HEK293 (cell line): Measurements from ENCODE around the gene CNTNAP5.

ENCODE experiments used
- CTCF ChIA-PET: fragments of 350-600 bp; formaldehyde crosslinking; extraction: SDS; loops from one replicate; lab custom pipeline; 2021; ENCODE audit warnings: antibody characterized with exemption; lab: Yijun Ruan, JAX
- POLR2A ChIA-PET: fragments of 300-600 bp; formaldehyde crosslinking; extraction: SDS; loops from one replicate; lab custom pipeline; 2020; ENCODE audit warnings: antibody characterized with exemption, inconsistent platforms; lab: Yijun Ruan, JAX
- H3K27ac ChIP-seq: fragments of 200-500 bp; sonication (Bioruptor generic); 2 replicates; pipeline ENCODE4 v1.5.1; 2014; ENCODE audit warnings: low read depth, low read length, control low read depth, inconsistent platforms; ENCODE audit errors: extremely low read depth
- H3K36me3 ChIP-seq, 2 experiments: fragments of 200-500 bp in 1 of 2; sonication (Bioruptor generic) in 1 of 2; 1 replicate in 1 of 2; 2 replicates in 1 of 2; pipeline ENCODE4 v1.5.1; 2014 to 2017; ENCODE audit warnings: inconsistent platforms in 2 of 2, low read length in 2 of 2; ENCODE audit not compliant: control insufficient read depth in 2 of 2, insufficient read depth in 1 of 2
- H3K4me1 ChIP-seq: fragments of 200-500 bp; sonication (Bioruptor generic); 2 replicates; pipeline ENCODE4 v1.5.1; 2014; ENCODE audit warnings: mild to moderate bottlenecking, low read length, inconsistent platforms; ENCODE audit not compliant: control insufficient read depth, insufficient read depth
- H3K4me3 ChIP-seq: 2 replicates; pipeline ENCODE4 v1.5.1; 2011; ENCODE audit warnings: low read depth, mild to moderate bottlenecking, control low read depth, low read length, moderate library complexity
- H3K9me3 ChIP-seq: fragments of 200-500 bp; sonication (Bioruptor generic); 2 replicates; pipeline ENCODE4 v1.5.1; 2014; ENCODE audit warnings: low read depth, low read length, inconsistent platforms; ENCODE audit not compliant: control insufficient read depth, insufficient read depth
- BCL6B ChIP-seq: fragments of 450-650 bp; formaldehyde crosslinking; IDR thresholded peaks from 2 replicates; pipeline ENCODE4 v1.5.1; 2017; ENCODE audit warnings: missing biosample characterization, missing genetic modification characterization
- FEZF1 ChIP-seq: fragments of 450-650 bp; formaldehyde crosslinking; IDR thresholded peaks from 2 replicates; pipeline ENCODE4 v1.5.1; 2016; ENCODE audit warnings: missing biosample characterization, missing genetic modification characterization
- GLIS2 ChIP-seq: fragments of 450-650 bp; formaldehyde crosslinking; IDR thresholded peaks from 2 replicates; pipeline ENCODE4 v1.5.1; 2016; ENCODE audit warnings: missing biosample characterization, missing genetic modification characterization
- KLF17 ChIP-seq: fragments of 450-650 bp; formaldehyde crosslinking; IDR thresholded peaks from 2 replicates; pipeline ENCODE4 v1.5.1; 2016; ENCODE audit warnings: missing biosample characterization, missing genetic modification characterization
- KLF7 ChIP-seq: fragments of 450-650 bp; formaldehyde crosslinking; IDR thresholded peaks from 2 replicates; pipeline ENCODE4 v1.5.1; 2016; ENCODE audit warnings: missing biosample characterization, missing genetic modification characterization, borderline replicate concordance
- RBAK ChIP-seq: fragments of 450-650 bp; formaldehyde crosslinking; IDR thresholded peaks from 2 replicates; pipeline ENCODE4 v1.5.1; 2016; ENCODE audit warnings: missing biosample characterization, missing genetic modification characterization
- SALL2 ChIP-seq: fragments of 450-650 bp; formaldehyde crosslinking; IDR thresholded peaks from 2 replicates; pipeline ENCODE4 v1.5.0; 2017; ENCODE audit warnings: missing biosample characterization, mild to moderate bottlenecking, missing genetic modification characterization, borderline replicate concordance
- SP2 ChIP-seq: fragments of 450-650 bp; formaldehyde crosslinking; IDR thresholded peaks from 2 replicates; pipeline ENCODE4 v1.5.1; 2016; ENCODE audit warnings: missing biosample characterization, missing genetic modification characterization
- ZBTB26 ChIP-seq: fragments of 450-650 bp; formaldehyde crosslinking; optimal IDR thresholded peaks from 2 replicates; pipeline ENCODE3; 2016; ENCODE audit warnings: missing biosample characterization, mild to moderate bottlenecking, missing genetic modification characterization
- ZFP3 ChIP-seq: fragments of 450-650 bp; formaldehyde crosslinking; IDR thresholded peaks from 2 replicates; pipeline ENCODE4 v1.5.1; 2016; ENCODE audit warnings: low read depth, missing biosample characterization, missing genetic modification characterization
- ZNF121 ChIP-seq: fragments of 450-650 bp; formaldehyde crosslinking; IDR thresholded peaks from 2 replicates; pipeline ENCODE4 v1.5.1; 2016; ENCODE audit warnings: missing biosample characterization, missing genetic modification characterization
- ZNF138 ChIP-seq: fragments of 450-650 bp; formaldehyde crosslinking; IDR thresholded peaks from 2 replicates; pipeline ENCODE4 v1.5.1; 2016; ENCODE audit warnings: missing biosample characterization, missing genetic modification characterization, borderline replicate concordance
- ZNF16 ChIP-seq: fragments of 450-650 bp; formaldehyde crosslinking; IDR thresholded peaks from 2 replicates; pipeline ENCODE4 v1.5.1; 2016; ENCODE audit warnings: low read depth, missing biosample characterization, missing genetic modification characterization
- ZNF280C ChIP-seq: fragments of 450-650 bp; formaldehyde crosslinking; IDR thresholded peaks from 2 replicates; pipeline ENCODE4 v1.5.1; 2016; ENCODE audit warnings: missing biosample characterization, missing genetic modification characterization
- ZNF404 ChIP-seq: fragments of 450-650 bp; formaldehyde crosslinking; IDR thresholded peaks from 2 replicates; pipeline ENCODE4 v1.5.1; 2017; ENCODE audit warnings: missing biosample characterization, missing genetic modification characterization
- ZNF555 ChIP-seq: fragments of 450-650 bp; formaldehyde crosslinking; conservative IDR thresholded peaks from 2 replicates; pipeline ENCODE4 v1.5.1; 2017; ENCODE audit warnings: missing biosample characterization, mild to moderate bottlenecking, missing genetic modification characterization, inconsistent platforms
- ZNF658 ChIP-seq: fragments of 450-650 bp; formaldehyde crosslinking; IDR thresholded peaks from 2 replicates; pipeline ENCODE4; 2016; ENCODE audit warnings: missing biosample characterization, missing genetic modification characterization

Gene CNTNAP5

GRCh38 chr2:124272261-124272841 lies 247.3 kb downstream of the CNTNAP5 start:
- ChIA-PET CTCF (interaction anchor here (0.6 kb wide), 1 partner anchor 580 kb away, joined by 3 read pairs; no protein-coding TSS in a partner anchor), POLR2A (no interaction called here)
- Histone ChIP-seq H3K4me3 (no peak overlapping the region), H3K36me3 (no peaks in the 10 kb centered on the region), H3K27ac (no peak overlapping the region), H3K9me3 (no peaks in the 10 kb centered on the region), H3K4me1 (no peaks in the 10 kb centered on the region)
- no peak for TF ChIP-seq SP2
- TF ChIP-seq SALL2 (tag by site-specific recombination) = no peak
- no peak for TF ChIP-seq ZBTB26 (tag by site-specific recombination)
- TF ChIP-seq BCL6B (tag by site-specific recombination) = no peak
- no peak for TF ChIP-seq KLF17 (tag by site-specific recombination)

- Histone ChIP-seq H3K27ac (no peak overlapping the region), H3K4me1 (no peaks in the 10 kb centered on the region)
- POLR2A ChIA-PET = no interaction called here
These were observed 256.5 kb downstream of the CNTNAP5 start for GRCh38 chr2:124281541-124281940.

GRCh38 chr2:124283096-124283495 lies 258.0 kb downstream of the CNTNAP5 start:
- Histone ChIP-seq H3K27ac (no peak overlapping the region), H3K9me3 (no peaks in the 10 kb centered on the region), H3K4me3 (no peak overlapping the region), H3K36me3 (no peaks in the 10 kb centered on the region), H3K4me1 (no peaks in the 10 kb centered on the region)
- POLR2A ChIA-PET = no interaction called here
- CTCF ChIA-PET = interaction anchor here (0.6 kb wide), 1 partner anchor 280 kb away, joined by 3 read pairs; no protein-coding TSS in a partner anchor
- TF ChIP-seq ZNF280C (tag by site-specific recombination) (no peak), ZNF404 (tag by site-specific recombination) (no peak), ZFP3 (tag by site-specific recombination) (no peak)

More at GRCh38 chr2:124281541-124281940, 256.5 kb downstream of the CNTNAP5 start:
- TF ChIP-seq KLF7 (tag by site-specific recombination) = no peak
- TF ChIP-seq ZNF138 (tag by site-specific recombination) = no peak
- TF ChIP-seq ZNF555 = no peak
- no peak for TF ChIP-seq GLIS2 (tag by site-specific recombination)
- no peak for TF ChIP-seq ZNF121 (tag by site-specific recombination)
- TF ChIP-seq ZNF16 (tag by site-specific recombination) = no peak
- TF ChIP-seq FEZF1 (tag by site-specific recombination) = no peak
- TF ChIP-seq RBAK (tag by site-specific recombination) = no peak
- TF ChIP-seq ZNF658 = no peak
- H3K9me3 ChIP-seq = no peaks in the 10 kb centered on the region
- H3K4me3 ChIP-seq = no peak overlapping the region
- CTCF ChIA-PET = no interaction called here
- no peaks in the 10 kb centered on the region for H3K36me3 ChIP-seq
